GM10847 (cell line): ENCODE results near the gene MRPS27.

Experiments
- POLR2A ChIP-seq: IDR thresholded peaks from 2 replicates; pipeline ENCODE4 v1.6.1; 2011; ENCODE audit not compliant: insufficient read length; ENCODE audit errors: extremely low read depth

Gene MRPS27

GRCh38 chr5:72237415-72237814 is 82.6 kb downstream of the MRPS27 start:
- no peak for TF ChIP-seq POLR2A

DNA sequence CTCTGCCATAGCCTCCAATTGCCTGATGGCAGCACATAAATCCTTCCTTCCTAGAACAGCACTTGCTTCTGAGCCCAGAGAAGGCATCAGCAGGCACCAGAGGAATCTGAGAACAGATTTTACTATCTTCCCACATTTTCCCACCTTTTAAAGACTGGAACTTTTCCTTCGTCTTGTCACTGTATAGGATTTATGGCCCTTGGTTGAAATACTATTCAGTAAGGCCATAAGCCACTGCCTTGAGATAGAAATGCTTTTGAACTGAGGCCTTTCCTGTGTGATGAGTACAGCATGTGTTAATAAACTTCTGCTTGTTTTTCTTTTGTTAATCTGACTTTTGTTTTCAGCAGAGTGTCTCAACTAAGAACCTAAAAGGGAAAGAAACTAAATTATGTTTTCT is 84.3 kb downstream of the MRPS27 start:
- no peak for TF ChIP-seq POLR2A

DNA sequence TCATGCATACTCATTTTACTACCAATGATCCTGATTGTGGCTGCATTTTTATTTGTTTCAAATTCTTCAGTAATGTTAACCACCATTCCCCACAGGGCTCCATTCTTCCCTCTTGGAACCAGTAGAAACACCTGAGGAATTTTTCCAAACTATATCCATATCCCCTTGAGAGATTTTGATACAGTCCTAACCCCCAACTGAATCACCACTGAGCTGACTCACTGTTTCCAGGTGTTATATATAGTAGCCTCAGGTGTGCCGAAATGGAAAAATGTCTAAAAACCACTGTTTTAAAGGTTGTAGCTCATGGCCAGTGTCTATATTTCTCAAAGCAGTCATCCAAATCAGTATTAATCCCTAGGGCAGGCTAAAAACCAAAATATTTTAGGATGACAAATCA is 85.2 kb downstream of the MRPS27 start:
- no peak for TF ChIP-seq POLR2A

- TF ChIP-seq POLR2A: no peak
Observed at GRCh38 chr5:72234265-72234700, 85.8 kb downstream of the MRPS27 start.

DNA sequence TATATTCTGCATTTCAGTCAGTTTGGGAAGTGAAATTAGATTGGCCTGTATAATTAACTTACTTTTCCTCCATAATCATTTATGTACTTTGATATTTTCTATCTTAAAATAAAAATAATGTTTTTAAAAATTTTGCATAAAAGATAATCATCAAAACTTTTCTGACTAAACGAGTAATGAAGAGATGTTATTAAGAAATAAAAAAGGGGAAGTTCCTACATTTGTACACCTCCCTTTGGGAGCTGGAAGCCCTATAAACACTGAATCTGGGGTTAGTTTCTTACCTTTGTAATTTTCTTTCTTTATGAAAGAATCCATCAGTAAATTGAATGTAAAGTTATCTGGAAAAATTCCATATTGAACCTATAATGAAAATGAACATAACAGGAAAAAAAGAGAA is 86.2 kb downstream of the MRPS27 start:
- no peak for TF ChIP-seq POLR2A

GRCh38 chr5:72232838-72233237 is 87.2 kb downstream of the MRPS27 start:
- TF ChIP-seq POLR2A: no peak

GRCh38 chr5:72231991-72232703 is 87.9 kb downstream of the MRPS27 start:
- TF ChIP-seq POLR2A: no peak

GRCh38 chr5:72228960-72229359 is 91.1 kb downstream of the MRPS27 start:
- no peak for TF ChIP-seq POLR2A

- no peak for TF ChIP-seq POLR2A
Observed at GRCh38 chr5:72226950-72227349, 93.1 kb downstream of the MRPS27 start.

DNA sequence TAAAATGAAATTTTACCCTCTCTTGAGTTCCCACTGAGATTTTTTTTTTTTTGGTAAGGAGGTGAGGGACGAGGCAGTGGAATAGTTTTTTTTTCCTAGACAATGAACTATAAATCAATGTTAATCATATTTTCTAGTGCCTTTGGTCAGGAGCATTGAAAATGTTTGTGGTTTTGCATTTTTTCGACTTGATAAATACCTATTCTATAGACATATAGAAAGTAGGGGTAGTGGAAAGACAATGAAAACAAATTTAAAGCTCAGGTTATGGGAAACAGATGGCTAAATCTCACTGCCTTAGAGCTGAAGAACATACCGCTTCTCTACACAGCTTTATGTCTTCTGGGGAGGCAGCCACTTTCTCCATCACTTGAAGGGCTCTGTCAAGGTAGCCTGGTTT is 94.3 kb downstream of the MRPS27 start:
- no peak for TF ChIP-seq POLR2A

- TF ChIP-seq POLR2A: no peak
Observed at GRCh38 chr5:72224946-72225463, 95.0 kb downstream of the MRPS27 start.

DNA sequence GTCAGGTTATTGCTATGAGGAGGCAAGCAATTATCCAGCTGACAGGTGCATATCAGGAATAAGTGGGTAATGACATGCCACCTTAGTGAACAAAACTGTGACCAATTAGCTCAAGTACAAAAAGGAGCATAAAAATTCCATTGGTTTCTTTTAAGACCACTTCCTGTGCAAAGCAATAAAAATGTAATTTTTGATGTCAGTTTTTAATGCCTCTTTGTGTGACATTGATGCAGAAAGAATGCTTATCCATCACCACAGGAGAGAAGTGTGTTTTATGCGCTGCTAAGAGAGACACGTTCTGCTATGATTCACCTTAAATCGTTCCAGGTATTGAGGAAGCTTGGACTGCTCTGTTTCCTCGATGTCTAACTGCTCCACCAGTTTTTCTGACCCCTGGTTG is 96.7 kb downstream of the MRPS27 start:
- no peak for TF ChIP-seq POLR2A

GRCh38 chr5:72222521-72222920 is 97.5 kb downstream of the MRPS27 start:
- TF ChIP-seq POLR2A: no peak

- TF ChIP-seq POLR2A: no peak
Observed at GRCh38 chr5:72221541-72221940, 98.5 kb downstream of the MRPS27 start.

GRCh38 chr5:72221099-72221498 is 98.9 kb downstream of the MRPS27 start:
- no peak for TF ChIP-seq POLR2A

GRCh38 chr5:72216756-72217155 is 103.3 kb downstream of the MRPS27 start:
- TF ChIP-seq POLR2A: no peak

DNA sequence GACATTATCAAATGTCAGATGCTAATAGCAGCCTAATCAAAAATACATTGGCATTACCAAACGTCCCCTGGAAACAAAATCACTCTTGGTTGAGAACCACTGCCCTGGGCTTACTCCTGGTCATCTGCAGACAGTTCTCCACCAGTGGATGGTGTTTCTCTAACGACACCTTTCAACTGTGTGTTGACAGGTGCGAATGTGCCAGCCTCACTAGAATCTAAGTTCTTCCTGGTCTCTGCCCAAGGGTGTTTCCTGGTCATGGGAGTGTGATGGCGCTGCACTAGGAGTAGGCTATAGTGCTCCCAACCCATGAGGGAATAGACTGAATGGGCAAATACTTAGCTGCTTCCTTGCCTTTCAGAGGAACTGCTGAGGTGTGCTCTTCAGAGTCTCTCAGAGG is 105.9 kb downstream of the MRPS27 start:
- TF ChIP-seq POLR2A: no peak
